Left ventricle myocardium inferior (tissue), 1 donor: ENCODE data around the gene ECM2. TPM values are rescaled to one million over a fixed set of nuclear protein-coding genes. Genes with fewer than 3 reads are reported as not detected.

ENCODE experiments used
- DNase-seq: peaks from one replicate; pipeline ENCODE4 v3.0.0-alpha.2; 2020
- H3K27ac ChIP-seq: fragments of 200-600 bp; replicated peaks from 2 replicates; pipeline ENCODE4 v1.8.0; 2021
- H3K27me3 ChIP-seq: fragments of 200-600 bp; 2 replicates; pipeline ENCODE4 v1.8.0; 2021; ENCODE audit warnings: low read depth
- H3K36me3 ChIP-seq: fragments of 200-600 bp; 2 replicates; pipeline ENCODE4 v1.8.0; 2021
- H3K4me1 ChIP-seq: fragments of 200-600 bp; 2 replicates; pipeline ENCODE4 v1.8.0; 2021
- H3K4me3 ChIP-seq: fragments of 200-600 bp; 2 replicates; pipeline ENCODE4 v1.8.0; 2021; ENCODE audit warnings: mild to moderate bottlenecking, moderate library complexity
- H3K9me3 ChIP-seq: fragments of 200-600 bp; replicated peaks from 2 replicates; pipeline ENCODE4 v1.8.0; 2021
- intact Hi-C: fragments of 100-400 bp; cut with micrococcal nuclease; formaldehyde crosslinking; loops from one replicate; pipeline ENCODE4 v1.11.0; 2022
- total RNA-seq: library from RNA; stranded (reverse); fragmentation: NEBNext Ultra II Directional; extraction: Animal tissue kit (Norgen Biotek cat#: 25700); gene quantifications from one replicate; pipeline ENCODE4 v1.2.1, GENCODE V29; 2021
- TF ChIP-seq, protein P1 (sequence below): fragments of 200-600 bp; IDR thresholded peaks from 2 replicates; pipeline ENCODE4 v1.8.0; 2021; ENCODE audit warnings: antibody characterized with exemption, mild to moderate bottlenecking, borderline replicate concordance
- donor health status: DM: no; HTN: yes; CAD: no; lungs with severe emphysema.

ECM2 gene
- total RNA-seq, 1 donor from 2014 or later, result 7.2 TPM

DNA sequence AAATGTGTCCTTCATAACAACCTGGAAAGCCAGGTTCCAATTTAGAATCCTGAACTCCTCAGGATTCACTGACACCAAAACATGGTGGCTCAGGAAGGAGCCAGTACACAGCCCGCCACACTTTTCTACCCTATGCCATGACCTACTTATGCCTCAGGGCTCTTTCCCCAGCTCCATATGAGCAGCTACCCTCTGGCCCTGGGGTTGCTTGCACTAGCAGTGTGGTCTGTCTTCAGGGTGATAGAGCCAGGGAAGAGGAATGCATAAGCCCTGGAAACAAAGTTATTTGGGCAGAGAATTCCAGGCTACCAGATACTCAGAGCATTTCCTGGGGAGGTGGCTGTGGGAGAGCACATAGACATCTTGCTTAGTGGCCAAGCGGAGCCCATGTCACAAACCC, 15.0 kb upstream of the ECM2 start:
- Histone ChIP-seq H3K27ac (no peak overlapping the region), H3K9me3 (no peaks in the 10 kb centered on the region), H3K4me3 (no peak overlapping the region), H3K27me3 (no peaks in the 10 kb centered on the region), H3K36me3 (no peaks in the 10 kb centered on the region), H3K4me1 (no peaks in the 10 kb centered on the region)
- intact Hi-C loops, result no loop called here
- DNase-seq, result no peak
- TF ChIP-seq, protein P1, sequence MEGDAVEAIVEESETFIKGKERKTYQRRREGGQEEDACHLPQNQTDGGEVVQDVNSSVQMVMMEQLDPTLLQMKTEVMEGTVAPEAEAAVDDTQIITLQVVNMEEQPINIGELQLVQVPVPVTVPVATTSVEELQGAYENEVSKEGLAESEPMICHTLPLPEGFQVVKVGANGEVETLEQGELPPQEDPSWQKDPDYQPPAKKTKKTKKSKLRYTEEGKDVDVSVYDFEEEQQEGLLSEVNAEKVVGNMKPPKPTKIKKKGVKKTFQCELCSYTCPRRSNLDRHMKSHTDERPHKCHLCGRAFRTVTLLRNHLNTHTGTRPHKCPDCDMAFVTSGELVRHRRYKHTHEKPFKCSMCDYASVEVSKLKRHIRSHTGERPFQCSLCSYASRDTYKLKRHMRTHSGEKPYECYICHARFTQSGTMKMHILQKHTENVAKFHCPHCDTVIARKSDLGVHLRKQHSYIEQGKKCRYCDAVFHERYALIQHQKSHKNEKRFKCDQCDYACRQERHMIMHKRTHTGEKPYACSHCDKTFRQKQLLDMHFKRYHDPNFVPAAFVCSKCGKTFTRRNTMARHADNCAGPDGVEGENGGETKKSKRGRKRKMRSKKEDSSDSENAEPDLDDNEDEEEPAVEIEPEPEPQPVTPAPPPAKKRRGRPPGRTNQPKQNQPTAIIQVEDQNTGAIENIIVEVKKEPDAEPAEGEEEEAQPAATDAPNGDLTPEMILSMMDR, result no peak

DNA sequence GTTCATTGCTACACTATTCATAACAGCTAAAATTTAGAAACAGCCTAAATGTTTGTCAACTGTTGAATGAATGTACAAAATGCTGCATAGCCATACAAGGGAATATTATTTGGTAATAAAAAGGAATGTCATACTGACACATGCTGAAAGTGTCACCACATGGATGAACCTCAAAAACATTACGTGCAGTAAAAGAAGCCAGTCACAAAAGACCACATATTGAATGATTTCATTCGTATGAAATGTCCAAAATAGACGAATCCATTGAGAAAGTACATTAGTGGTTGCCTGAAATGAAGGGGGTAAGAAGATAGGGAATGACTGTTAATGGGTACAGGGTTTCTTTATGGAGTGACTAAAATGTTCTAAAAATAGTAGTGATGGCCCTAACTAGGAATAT, 11.6 kb upstream of the ECM2 start:
- no peak overlapping the region for H3K27ac ChIP-seq
- DNase-seq, result no peak
- no peak overlapping the region for H3K4me3 ChIP-seq
- H3K4me1 ChIP-seq, result no peaks in the 10 kb centered on the region
- intact Hi-C loops, result no loop called here
- H3K36me3 ChIP-seq, result no peaks in the 10 kb centered on the region
- TF ChIP-seq, protein P1, result no peak
- H3K27me3 ChIP-seq, result no peaks in the 10 kb centered on the region
- peaks cover 7% of the 10 kb centered on the region for H3K9me3 ChIP-seq

DNA sequence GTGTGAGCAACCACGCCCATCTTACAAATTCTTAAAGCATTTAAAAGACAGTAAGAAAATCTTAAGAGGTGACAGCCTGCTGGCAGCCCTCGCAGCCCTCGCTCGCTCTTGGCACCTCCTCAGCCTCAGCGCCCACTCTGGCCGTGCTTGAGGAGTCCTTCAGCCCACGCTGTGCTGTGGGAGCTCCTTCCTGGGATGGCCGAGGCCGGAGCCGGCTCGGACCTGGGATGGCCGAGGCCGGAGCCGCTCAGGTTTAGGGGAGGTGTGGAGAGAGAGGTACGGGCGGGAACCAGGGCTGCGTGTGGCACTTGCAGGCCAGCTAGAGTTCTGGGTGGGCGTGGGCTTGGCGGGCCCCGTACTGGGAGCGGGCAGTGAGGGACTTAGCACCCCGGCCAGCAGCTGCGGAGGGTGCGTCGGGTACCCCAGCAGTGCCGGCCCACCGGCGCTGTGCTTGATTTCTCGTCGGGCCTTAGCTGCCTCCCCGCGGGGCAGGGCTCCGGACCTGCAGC, 9.3 kb upstream of the ECM2 start:
- Histone ChIP-seq H3K36me3 (no peaks in the 10 kb centered on the region), H3K27ac (no peak overlapping the region), H3K4me3 (no peak overlapping the region), H3K27me3 (no peaks in the 10 kb centered on the region), H3K4me1 (no peaks in the 10 kb centered on the region), H3K9me3 (peaks cover 10% of the 10 kb centered on the region)
- intact Hi-C loops, result no loop called here
- TF ChIP-seq, protein P1, result no peak
- DNase-seq, result no peak

DNA sequence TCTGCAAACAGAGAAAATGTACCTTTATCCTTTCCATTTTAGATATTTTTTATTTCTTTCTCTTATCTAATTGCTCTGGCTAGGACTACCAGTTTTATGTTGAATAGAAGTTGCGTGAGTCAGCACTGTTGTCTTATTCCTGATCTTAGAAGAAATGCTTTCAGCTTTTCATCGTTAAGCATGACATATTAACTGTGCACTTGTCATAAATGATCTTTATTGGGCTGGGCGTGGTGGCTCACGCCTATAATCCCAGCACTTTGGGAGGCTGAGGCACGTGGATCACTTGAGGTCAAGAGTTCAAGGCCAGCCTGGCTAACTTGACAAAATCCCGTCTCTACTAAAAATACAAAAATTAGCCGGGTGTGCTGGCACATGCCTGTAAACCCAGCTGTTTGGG, 8.2 kb upstream of the ECM2 start:
- intact Hi-C loops, result no loop called here
- Histone ChIP-seq H3K27me3 (no peaks in the 10 kb centered on the region), H3K27ac (no peak overlapping the region), H3K36me3 (no peaks in the 10 kb centered on the region), H3K4me1 (no peaks in the 10 kb centered on the region), H3K9me3 (peaks cover 10% of the 10 kb centered on the region), H3K4me3 (no peak overlapping the region)
- TF ChIP-seq, protein P1, result no peak
- DNase-seq, result no peak

DNA sequence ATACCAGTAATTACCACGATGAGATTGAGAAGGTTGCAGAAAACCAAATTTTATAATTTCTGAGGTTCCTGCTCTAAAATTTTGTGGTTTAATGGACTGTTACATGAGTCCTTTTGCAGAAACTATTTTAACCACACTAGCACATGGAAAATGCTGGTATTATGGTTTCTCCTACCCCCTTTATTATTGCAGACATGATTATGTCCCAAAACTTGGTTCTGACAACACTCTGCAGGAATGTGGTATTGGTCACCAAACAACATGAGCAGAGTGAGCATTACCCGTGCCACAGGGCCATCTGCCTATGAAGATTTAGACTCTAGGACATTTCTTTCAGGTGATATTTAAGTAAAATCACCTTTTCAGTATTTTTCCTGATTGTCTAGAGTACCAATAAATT, 2.8 kb upstream of the ECM2 start:
- no peak overlapping the region for H3K4me3 ChIP-seq
- peaks cover 8% of the 10 kb centered on the region for H3K4me1 ChIP-seq
- H3K9me3 ChIP-seq, result peaks cover 10% of the 10 kb centered on the region
- TF ChIP-seq, protein P1, result no peak
- H3K27ac ChIP-seq, result no peak overlapping the region
- DNase-seq, result no peak
- no peaks in the 10 kb centered on the region for H3K36me3 ChIP-seq
- no peaks in the 10 kb centered on the region for H3K27me3 ChIP-seq
- intact Hi-C loops, result no loop called here
